Measurements from ENCODE around the gene CCDC117.
"Not testable (repeated sequence)": the region's sequence is repeated elsewhere in the genome, so short reads cannot be mapped to it uniquely, and the experiment has no call there.

CCDC117 gene

GRCh38 chr22:28805426-28805825, 32.9 kb downstream of the CCDC117 start:
- Mint-ChIP-seq H3K36me3 (ENCODE audit: low read depth) (peaks cover 22% of the 10 kb centered on the region), H3K27ac (peak overlapping the region; percentile 3), H3K4me1 (ENCODE audit: low read depth) (peaks cover 35% of the 10 kb centered on the region)
- H3K9me3 Mint-ChIP-seq; H3K27me3 Mint-ChIP-seq (ENCODE audit: low read depth); H3K4me3 Mint-ChIP-seq: not testable (repeated sequence)

DNA sequence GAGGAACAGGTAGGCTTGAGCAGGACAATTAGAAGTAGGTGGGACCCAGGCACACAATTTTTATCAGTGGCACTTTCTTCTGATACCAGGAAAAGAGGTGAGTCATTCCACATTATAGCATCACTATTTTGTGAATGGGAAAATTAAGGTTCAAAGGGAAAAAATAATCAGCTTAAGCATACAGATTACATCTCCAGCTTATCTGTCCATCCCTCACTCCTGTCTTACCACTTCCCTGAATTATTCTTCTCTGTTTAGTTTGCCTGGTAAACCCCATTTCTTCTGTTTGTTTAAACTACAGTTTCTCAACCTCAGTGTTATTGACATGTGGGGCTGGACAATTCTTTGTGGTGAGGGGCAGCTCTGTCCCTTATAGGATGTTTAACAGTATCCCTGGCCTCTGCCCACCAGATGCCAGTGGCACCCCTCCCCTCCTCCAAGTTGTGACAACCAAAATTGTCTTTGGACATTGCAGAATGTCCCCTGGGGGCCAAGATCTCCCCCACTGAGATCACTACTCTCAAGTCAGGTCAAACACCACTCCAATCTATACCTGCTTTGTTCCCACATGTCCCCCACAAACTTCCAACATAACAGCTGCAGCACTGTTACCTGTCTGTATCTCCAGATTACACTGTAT, 36.3 kb downstream of the CCDC117 start:
- Mint-ChIP-seq H3K27ac (peak overlapping the region; percentile 67), H3K4me1 (ENCODE audit: low read depth) (peaks cover 48% of the 10 kb centered on the region), H3K4me3 (peak overlapping the region; percentile 16)

DNA sequence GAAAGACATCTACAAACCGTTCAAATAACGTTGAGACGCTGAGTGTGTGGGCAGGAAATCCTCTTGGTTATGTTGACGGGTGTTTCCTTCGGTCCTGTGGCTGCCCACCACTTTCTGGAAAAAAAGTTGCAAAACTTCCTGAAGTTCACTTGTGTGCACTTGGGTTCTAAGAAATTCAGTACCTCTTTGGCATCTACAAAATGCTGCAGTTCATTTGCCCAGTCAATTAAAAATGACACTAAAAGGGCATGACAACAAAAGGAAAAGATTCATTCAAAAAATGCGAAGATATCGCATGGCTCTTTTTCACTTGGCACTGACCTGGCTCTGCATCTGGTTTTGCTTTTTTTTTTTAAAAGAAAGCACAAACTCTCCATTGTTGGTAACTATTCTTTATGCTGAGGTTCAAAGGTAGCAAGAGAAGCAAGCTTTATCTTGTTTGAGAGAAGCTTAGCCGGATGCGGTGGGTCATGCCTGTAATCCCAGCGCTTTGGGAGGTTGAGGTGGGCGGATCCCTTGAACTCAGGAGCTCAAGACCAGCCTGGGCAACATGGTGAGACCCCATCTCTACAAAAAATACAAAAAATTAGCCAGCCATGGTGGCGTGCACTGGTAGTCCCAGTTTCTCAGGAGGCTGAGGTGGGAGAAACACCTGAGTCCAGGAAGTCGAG, 38.5 kb downstream of the CCDC117 start:
- Mint-ChIP-seq H3K36me3 (ENCODE audit: low read depth) (peaks cover 43% of the 10 kb centered on the region), H3K4me1 (ENCODE audit: low read depth) (peaks cover 64% of the 10 kb centered on the region), H3K27ac (peak overlapping the region; percentile 93)

More for the DNA sequence above, 36.3 kb downstream of the CCDC117 start:
- no peaks in the 10 kb centered on the region for H3K27me3 Mint-ChIP-seq (ENCODE audit: low read depth)
- H3K9me3 Mint-ChIP-seq: no peaks in the 10 kb centered on the region
- H3K36me3 Mint-ChIP-seq (ENCODE audit: low read depth): peaks cover 24% of the 10 kb centered on the region

GRCh38 chr22:28812516-28812915, 40.0 kb downstream of the CCDC117 start:
- peaks cover 69% of the 10 kb centered on the region for H3K4me1 Mint-ChIP-seq (ENCODE audit: low read depth)
- peaks cover 41% of the 10 kb centered on the region for H3K36me3 Mint-ChIP-seq (ENCODE audit: low read depth)
- H3K27me3 Mint-ChIP-seq (ENCODE audit: low read depth): no peaks in the 10 kb centered on the region
- no peaks in the 10 kb centered on the region for H3K9me3 Mint-ChIP-seq
- peak overlapping the region; percentile 93 for H3K27ac Mint-ChIP-seq
- peak overlapping the region; percentile 73 for H3K4me3 Mint-ChIP-seq

More for the DNA sequence above, 38.5 kb downstream of the CCDC117 start:
- no peaks in the 10 kb centered on the region for H3K27me3 Mint-ChIP-seq (ENCODE audit: low read depth)
- H3K9me3 Mint-ChIP-seq: no peaks in the 10 kb centered on the region
- H3K4me3 Mint-ChIP-seq: peak overlapping the region; percentile 73

- H3K27ac Mint-ChIP-seq: peak overlapping the region; percentile 93
- H3K4me3 Mint-ChIP-seq: peak overlapping the region; percentile 49
- H3K27me3 Mint-ChIP-seq (ENCODE audit: low read depth): no peaks in the 10 kb centered on the region
- H3K9me3 Mint-ChIP-seq: no peaks in the 10 kb centered on the region
- peaks cover 36% of the 10 kb centered on the region for H3K36me3 Mint-ChIP-seq (ENCODE audit: low read depth)
- peaks cover 73% of the 10 kb centered on the region for H3K4me1 Mint-ChIP-seq (ENCODE audit: low read depth)
Measured at GRCh38 chr22:28813772-28814518, 41.5 kb downstream of the CCDC117 start.

- H3K27ac Mint-ChIP-seq: peak overlapping the region; percentile 93
- peaks cover 39% of the 10 kb centered on the region for H3K36me3 Mint-ChIP-seq (ENCODE audit: low read depth)
- peak overlapping the region; percentile 49 for H3K4me3 Mint-ChIP-seq
- H3K9me3 Mint-ChIP-seq: no peaks in the 10 kb centered on the region
- peaks cover 75% of the 10 kb centered on the region for H3K4me1 Mint-ChIP-seq (ENCODE audit: low read depth)
- no peaks in the 10 kb centered on the region for H3K27me3 Mint-ChIP-seq (ENCODE audit: low read depth)
Measured at GRCh38 chr22:28815111-28815510, 42.6 kb downstream of the CCDC117 start.

GRCh38 chr22:28815729-28816128, 43.2 kb downstream of the CCDC117 start:
- H3K4me1 Mint-ChIP-seq (ENCODE audit: low read depth): peaks cover 76% of the 10 kb centered on the region
- H3K9me3 Mint-ChIP-seq: no peaks in the 10 kb centered on the region
- peaks cover 40% of the 10 kb centered on the region for H3K36me3 Mint-ChIP-seq (ENCODE audit: low read depth)
- H3K4me3 Mint-ChIP-seq: no peak overlapping the region
- peak overlapping the region; percentile 93 for H3K27ac Mint-ChIP-seq
- H3K27me3 Mint-ChIP-seq (ENCODE audit: low read depth): no peaks in the 10 kb centered on the region

DNA sequence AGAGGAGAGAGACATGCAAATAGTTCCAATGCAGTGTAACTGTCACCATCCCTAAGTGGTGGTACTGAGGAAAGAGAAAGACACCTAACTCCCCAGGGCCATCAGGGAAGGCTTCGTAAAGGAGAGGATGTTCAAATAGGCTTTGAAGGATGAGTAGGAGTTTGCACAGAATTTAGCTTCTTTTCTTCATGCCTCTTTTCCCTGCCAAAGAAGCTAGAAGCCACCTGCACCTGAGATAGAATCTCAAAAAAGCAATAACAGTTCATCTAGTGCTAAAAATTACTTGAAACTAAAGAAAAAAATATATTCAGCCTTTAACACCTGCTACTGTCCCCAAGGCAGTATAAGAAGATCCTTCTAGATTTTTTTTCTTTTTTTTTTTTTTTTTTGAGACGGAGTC, 44.6 kb downstream of the CCDC117 start:
- H3K4me3 Mint-ChIP-seq: no peak overlapping the region
- H3K36me3 Mint-ChIP-seq (ENCODE audit: low read depth): peaks cover 45% of the 10 kb centered on the region
- peaks cover 79% of the 10 kb centered on the region for H3K4me1 Mint-ChIP-seq (ENCODE audit: low read depth)
- H3K9me3 Mint-ChIP-seq: no peaks in the 10 kb centered on the region
- no peak overlapping the region for H3K27ac Mint-ChIP-seq
- H3K27me3 Mint-ChIP-seq (ENCODE audit: low read depth): no peaks in the 10 kb centered on the region

DNA sequence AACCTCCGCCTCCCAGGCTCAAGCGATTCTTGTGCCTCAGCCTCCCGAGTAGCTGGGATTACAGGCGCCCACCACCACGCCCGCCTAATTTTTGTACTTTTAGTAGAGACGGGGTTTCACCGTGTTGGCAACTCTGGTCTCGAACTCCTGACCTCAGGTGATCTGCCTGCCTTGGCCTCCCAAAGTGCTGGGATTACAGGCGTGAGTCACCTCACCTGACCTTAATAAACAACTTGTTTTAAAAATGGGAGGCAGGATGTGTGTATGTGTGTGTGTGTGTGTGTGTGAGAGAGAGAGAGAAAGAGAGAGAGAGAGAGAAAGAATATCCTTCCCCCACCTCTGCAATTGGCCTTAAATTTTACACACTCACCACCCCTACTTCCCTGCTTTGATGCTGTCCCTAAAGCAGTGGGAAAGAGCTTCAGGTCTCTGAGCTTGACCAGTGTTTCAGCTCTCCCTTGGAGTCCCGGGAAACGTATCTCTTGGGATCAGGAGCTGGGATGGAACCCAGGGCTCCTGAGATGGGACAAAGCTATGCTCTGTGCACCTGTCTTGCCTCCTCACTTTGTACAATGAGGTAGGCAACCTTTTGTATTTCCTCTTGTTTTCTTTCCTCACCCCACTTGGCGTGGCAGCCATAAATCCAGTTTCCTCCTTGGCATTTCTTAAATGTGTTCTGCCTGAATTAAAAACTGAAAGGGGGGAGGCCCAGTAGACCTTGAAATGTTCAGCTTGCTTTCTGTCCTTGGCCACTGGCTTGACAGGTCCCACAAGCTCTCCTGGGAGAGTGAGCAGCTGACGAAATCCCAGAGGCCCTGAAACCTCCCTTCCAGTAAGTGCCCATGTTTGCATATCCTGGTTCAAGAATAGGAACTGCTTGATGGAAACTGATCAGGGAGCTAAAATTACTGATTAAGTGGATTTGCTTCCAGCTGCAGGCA, 45.7 kb downstream of the CCDC117 start:
- Mint-ChIP-seq H3K27me3 (ENCODE audit: low read depth) (no peaks in the 10 kb centered on the region), H3K4me1 (ENCODE audit: low read depth) (peaks cover 79% of the 10 kb centered on the region), H3K9me3 (no peaks in the 10 kb centered on the region), H3K4me3 (peak overlapping the region; percentile 48), H3K36me3 (ENCODE audit: low read depth) (peaks cover 47% of the 10 kb centered on the region), H3K27ac (peak overlapping the region; percentile 84)

- no peaks in the 10 kb centered on the region for H3K27me3 Mint-ChIP-seq (ENCODE audit: low read depth)
- peak overlapping the region; percentile 14 for H3K4me3 Mint-ChIP-seq
- H3K36me3 Mint-ChIP-seq (ENCODE audit: low read depth): peaks cover 34% of the 10 kb centered on the region
- peaks cover 72% of the 10 kb centered on the region for H3K4me1 Mint-ChIP-seq (ENCODE audit: low read depth)
- no peaks in the 10 kb centered on the region for H3K9me3 Mint-ChIP-seq
- peak overlapping the region; percentile 81 for H3K27ac Mint-ChIP-seq
Measured at GRCh38 chr22:28819253-28820096, 47.0 kb downstream of the CCDC117 start.

DNA sequence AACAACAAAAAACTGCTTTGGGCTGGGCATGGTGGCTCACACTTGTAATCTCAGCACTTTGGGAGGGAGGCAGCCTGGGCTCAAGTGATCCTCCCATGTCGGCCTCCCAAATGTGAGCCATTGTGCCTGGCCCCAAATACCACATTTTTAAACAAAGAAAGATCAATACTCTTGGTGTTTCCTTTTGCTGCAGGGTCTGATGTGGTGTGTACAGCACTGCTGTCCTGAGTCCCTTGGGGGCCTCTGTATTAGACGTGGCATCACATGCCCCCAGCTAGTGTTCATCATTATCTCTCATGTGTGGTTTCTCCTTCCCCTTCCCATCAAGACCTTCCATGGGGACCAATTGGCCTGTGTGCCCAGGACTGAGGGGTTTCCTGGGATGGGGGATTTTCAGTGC, 48.4 kb downstream of the CCDC117 start:
- Mint-ChIP-seq H3K27ac (peak overlapping the region; percentile 49), H3K4me1 (ENCODE audit: low read depth) (peaks cover 63% of the 10 kb centered on the region), H3K9me3 (no peaks in the 10 kb centered on the region), H3K4me3 (no peak overlapping the region), H3K27me3 (ENCODE audit: low read depth) (no peaks in the 10 kb centered on the region), H3K36me3 (ENCODE audit: low read depth) (peaks cover 22% of the 10 kb centered on the region)

DNA sequence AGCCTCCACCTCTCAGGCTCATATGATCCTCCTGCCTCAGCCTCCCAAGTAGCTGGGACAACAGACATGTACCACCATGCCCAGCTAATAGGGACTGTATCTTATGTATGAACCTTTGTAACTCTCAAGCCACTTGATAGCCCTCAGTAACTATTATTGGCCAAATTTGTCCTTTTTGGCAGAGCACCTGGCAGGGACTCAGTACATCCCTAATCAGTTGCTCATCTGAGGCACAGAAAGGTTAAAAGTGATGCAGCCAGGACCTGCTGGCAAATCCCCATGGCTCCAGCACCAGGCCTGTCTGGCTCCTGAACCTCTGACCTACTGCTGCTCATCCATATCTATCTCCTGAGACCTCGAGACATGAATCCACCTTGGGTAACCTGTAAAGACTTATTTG, 49.0 kb downstream of the CCDC117 start:
- Mint-ChIP-seq H3K9me3 (no peaks in the 10 kb centered on the region), H3K36me3 (ENCODE audit: low read depth) (peaks cover 25% of the 10 kb centered on the region), H3K27me3 (ENCODE audit: low read depth) (no peaks in the 10 kb centered on the region), H3K4me1 (ENCODE audit: low read depth) (peaks cover 66% of the 10 kb centered on the region), H3K4me3 (peak overlapping the region; percentile 74), H3K27ac (peak overlapping the region; percentile 89)

GRCh38 chr22:28822930-28823551, 50.5 kb downstream of the CCDC117 start:
- H3K4me3 Mint-ChIP-seq: peak overlapping the region; percentile 74
- H3K27ac Mint-ChIP-seq: peak overlapping the region; percentile 89
- H3K4me1 Mint-ChIP-seq (ENCODE audit: low read depth): peaks cover 68% of the 10 kb centered on the region
- H3K36me3 Mint-ChIP-seq (ENCODE audit: low read depth): peaks cover 37% of the 10 kb centered on the region
- no peaks in the 10 kb centered on the region for H3K27me3 Mint-ChIP-seq (ENCODE audit: low read depth)
- H3K9me3 Mint-ChIP-seq: no peaks in the 10 kb centered on the region

Data from T-helper 1 cell treated with Interleukin-12 subunit alpha and Interleukin-12 subunit beta and Interleukin-4 antibody, amounts not matched to agents 30 μg/mL and 1 μg/mL, for 36 hours (primary cell).